Measurements from ENCODE around the gene TMBIM6. TPM values are rescaled to one million over a fixed set of nuclear protein-coding genes. Genes with fewer than 3 reads are reported as not detected.

TMBIM6 gene
- total RNA-seq, 1 experiment from 2014 or later, result 692 TPM

Other genes starting within 250 kb of the TMBIM6 start
- 0.20 and 0.24 TPM in 2 replicates for gene KCNH3, start 202.5 kb upstream of the TMBIM6 start, total RNA-seq (2014; rRNA removed; shearing (Covaris generic))
- 70.5 and 73.7 TPM in 2 replicates for gene MCRS1, start 173.4 kb upstream of the TMBIM6 start, total RNA-seq (2014; rRNA removed; shearing (Covaris generic))
- 0.29 TPM in 1 of 2 replicates, not detected in the other for gene FAM186B, start 135.9 kb upstream of the TMBIM6 start, total RNA-seq (2014; rRNA removed; shearing (Covaris generic))
- gene PRPF40B, start 118.0 kb upstream of the TMBIM6 start, total RNA-seq (2014; rRNA removed; shearing (Covaris generic)), result 4.0 and 6.6 TPM in 2 replicates
- 24.4 and 28.0 TPM in 2 replicates for gene FMNL3, start 34.2 kb upstream of the TMBIM6 start, total RNA-seq (2014; rRNA removed; shearing (Covaris generic))
- gene NCKAP5L, start 86.9 kb downstream of the TMBIM6 start, total RNA-seq (2014; rRNA removed; shearing (Covaris generic)), result 5.0 and 5.7 TPM in 2 replicates
- gene BCDIN3D, start 101.5 kb downstream of the TMBIM6 start, total RNA-seq (2014; rRNA removed; shearing (Covaris generic)), result 2.9 and 5.6 TPM in 2 replicates
- 0.98 and 1.2 TPM in 2 replicates for gene FAIM2, start 162.3 kb downstream of the TMBIM6 start, total RNA-seq (2014; rRNA removed; shearing (Covaris generic))
- not detected in 2 replicates for gene AQP2, start 209.2 kb downstream of the TMBIM6 start, total RNA-seq (2014; rRNA removed; shearing (Covaris generic))
- not detected in 2 replicates for gene AQP5, start 220.3 kb downstream of the TMBIM6 start, total RNA-seq (2014; rRNA removed; shearing (Covaris generic))
- gene AQP6, start 231.4 kb downstream of the TMBIM6 start, total RNA-seq (2014; rRNA removed; shearing (Covaris generic)), result 0.10 TPM in 1 of 2 replicates, not detected in the other

Measured in RPMI7951 (cell line).